ENCODE data around the gene PRDX1.
"Not testable (repeated sequence)": the region's sequence is repeated elsewhere in the genome, so short reads cannot be mapped to it uniquely, and the experiment has no call there.

The PRDX1 gene

DNA sequence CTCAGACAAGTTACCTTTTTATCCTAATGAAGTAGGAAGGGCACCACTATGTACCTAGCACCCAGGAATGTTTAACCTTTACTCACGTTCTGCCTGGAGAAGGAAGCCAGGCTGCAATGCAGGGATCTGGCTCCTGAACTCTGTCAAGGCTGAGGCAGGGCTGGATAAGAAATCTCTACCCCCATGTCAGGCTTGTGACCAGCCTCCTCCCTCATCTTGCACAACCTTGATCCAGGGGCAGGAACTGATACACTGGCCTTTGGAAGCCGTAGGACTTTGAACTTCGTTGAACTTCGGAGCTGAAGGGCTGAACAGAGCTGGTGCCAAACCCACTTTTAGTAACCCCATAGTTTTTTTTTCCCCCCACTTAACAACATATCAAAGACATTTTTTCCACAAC is 20.9 kb upstream of the PRDX1 start:
- Histone ChIP-seq H3K27ac (peak overlapping the region in 4 of 21 experiments; percentile 31 to 79 (median 50)), H3K4me3 (no peak overlapping the region)

DNA sequence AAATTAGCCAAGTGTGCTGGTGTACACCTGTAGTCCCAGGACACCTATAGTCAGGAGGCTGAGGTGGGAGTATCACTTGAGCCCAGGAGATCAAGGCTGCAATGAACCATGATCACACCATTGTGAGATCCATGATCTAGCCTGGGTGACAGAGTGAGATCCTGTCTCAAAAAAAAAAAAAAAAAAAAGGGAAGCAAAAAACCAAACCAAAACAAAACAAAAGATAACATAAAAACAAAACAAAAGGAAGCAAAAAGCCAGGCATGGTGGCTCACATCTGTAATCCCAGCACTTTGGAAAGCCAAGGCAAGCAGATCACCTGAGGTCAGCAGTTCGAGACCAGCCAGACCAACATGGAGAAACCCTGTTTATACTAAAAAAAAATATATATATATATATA is 19.5 kb upstream of the PRDX1 start:
- Histone ChIP-seq H3K4me3 (no peak overlapping the region), H3K27ac (peak overlapping the region in 1 of 21 experiments; percentile 42)

DNA sequence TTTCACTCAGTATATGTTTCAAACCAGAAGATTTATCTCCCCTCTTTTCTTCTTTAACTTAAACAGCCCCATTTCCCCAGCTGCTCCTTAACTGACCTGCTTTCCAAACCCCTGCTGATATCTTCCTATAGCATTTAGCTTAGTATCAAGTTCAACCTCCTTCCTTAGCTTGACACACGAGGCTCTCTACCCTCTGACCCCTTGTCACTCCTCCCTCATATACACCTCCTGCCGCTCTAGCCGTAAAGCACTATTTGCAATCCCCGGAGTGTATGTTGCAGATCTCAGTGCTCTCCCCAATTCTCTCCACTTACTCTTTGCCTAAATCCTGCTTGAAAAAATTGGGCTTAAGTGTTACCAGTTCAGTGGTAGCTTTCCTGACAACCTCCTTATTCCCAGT is 15.2 kb upstream of the PRDX1 start:
- Histone ChIP-seq H3K27ac (no peak overlapping the region), H3K4me3 (no peak overlapping the region)

DNA sequence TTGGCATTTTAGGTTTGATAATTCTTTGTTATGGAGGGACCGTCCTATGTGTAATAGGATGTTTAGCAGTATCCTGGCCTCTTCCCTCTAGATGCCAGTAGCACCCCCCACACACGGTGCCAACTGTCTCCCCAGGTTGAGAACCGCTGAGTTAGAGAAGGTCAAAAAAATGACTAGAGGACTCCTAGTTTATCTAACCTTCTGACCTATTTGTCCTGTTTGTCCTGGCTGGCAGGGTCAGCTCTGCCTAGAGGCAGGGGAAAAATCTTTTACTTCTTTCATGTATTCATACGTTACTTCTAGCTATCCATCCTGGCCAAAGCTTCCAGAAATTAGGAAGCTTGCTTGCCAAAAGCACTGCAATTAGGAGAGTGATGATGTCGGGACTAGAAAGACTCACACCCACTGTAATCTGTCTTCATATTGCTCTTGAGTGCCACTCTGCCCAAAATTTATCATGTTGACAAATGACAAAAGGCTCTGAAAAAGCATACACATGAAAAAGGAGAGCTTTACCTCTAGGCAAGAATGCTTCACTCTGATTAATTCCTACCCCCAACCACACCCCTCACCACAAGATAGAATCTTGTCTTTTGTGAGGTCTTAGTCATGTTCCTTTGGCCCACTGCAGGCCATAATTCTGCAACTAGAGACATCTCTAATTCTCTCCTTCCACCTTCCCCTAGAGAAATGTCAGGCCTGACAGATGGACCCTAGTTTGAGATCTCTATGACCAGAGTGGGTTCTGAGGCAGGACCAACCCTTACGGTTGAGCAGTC is 14.5 kb upstream of the PRDX1 start:
- Histone ChIP-seq H3K4me3 (no peak overlapping the region), H3K27ac (no peak overlapping the region)

DNA sequence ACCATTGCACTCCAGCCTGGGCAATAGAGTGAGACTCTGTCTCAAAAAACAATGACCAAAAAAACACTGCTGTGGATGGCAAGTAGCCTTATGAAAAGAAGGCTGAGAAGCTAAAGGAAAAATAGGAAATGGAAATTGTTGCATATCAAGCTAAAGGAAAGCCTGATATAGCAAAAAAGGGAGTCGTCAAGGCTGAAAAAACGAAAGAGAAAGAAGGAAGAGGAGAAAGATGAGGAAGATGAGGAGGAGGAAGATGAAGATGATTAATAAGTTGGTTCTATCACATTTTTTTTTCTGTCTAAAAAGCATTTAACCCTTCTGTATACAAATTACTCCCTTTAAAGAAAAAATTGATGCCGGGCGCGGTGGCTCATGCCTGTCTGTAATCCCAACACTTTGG is 10.2 kb upstream of the PRDX1 start:
- Histone ChIP-seq H3K27ac (no peak overlapping the region), H3K4me3 (no peak overlapping the region)

DNA sequence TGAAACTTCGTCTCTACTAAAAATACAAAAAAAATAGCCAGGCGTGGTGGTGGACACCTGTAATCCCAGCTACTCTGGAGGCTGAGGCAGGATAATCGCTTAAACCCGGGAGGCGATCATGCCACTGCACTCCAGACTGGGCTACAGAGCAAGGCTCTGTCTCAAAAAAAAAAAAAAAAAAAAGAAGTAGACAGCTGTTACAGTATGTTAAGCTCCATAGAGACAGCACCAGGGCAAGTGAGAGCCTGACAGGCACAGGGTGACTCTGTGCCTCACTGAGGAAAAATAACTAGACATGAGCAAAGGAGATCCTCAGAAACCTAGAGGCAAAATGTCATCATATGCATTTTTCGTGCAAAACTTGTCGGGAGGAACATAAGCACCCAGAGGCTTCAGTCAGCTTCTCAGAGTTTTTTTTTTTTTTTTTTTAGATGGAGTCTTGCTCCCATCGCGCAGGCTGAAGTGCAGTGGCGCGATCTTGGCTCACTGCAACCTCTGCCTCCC is 9.0 kb upstream of the PRDX1 start:
- no peak overlapping the region for H3K4me3 ChIP-seq
- H3K27ac ChIP-seq: no peak overlapping the region

DNA sequence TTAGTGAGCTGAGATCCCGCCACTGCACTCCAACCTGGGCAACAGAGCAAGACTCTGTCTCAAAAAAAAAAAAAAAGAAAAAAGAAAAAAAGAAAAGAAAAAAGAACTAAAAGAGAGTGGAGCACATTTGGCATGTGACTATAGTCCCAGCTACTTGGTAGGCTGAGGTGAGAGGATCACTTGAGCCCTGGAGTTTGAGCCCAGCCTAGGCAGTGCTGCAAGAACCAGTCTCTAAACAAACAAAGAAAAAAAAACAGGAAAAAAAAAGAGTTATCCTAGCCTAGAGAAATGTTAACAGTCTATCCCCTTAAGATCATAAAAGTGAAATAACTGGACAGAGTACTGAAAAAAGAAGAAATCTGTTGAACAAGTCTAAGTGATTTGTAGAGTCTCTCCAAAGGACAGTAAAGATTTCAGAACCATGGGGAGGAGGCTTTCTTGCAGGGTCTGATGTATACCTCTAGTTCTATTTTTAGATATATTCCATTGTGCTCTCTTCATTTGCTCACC is 4.5 kb upstream of the PRDX1 start:
- Histone ChIP-seq H3K27ac (no peak overlapping the region), H3K4me3 (no peak overlapping the region)

DNA sequence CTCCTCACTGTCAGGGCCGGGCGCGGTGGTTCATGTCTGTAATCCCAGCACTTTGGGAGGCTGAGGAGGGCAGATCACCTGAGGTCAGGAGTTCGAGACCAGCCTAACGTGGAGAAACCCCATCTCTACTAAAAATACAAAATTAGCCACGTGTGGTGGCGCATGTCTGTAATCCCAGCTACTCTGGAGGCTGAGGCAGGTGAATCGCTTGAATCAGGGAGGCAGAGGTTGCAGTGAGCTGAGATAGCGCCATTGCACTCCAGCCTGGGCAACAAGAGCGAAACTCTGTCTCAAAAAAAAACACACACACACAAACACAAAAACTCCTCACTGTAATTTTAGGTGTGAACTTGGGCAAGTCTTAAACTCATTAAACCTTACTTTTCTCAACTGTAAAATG is 2.3 kb upstream of the PRDX1 start:
- H3K27ac ChIP-seq, H3K4me3 ChIP-seq: not testable (repeated sequence)

DNA sequence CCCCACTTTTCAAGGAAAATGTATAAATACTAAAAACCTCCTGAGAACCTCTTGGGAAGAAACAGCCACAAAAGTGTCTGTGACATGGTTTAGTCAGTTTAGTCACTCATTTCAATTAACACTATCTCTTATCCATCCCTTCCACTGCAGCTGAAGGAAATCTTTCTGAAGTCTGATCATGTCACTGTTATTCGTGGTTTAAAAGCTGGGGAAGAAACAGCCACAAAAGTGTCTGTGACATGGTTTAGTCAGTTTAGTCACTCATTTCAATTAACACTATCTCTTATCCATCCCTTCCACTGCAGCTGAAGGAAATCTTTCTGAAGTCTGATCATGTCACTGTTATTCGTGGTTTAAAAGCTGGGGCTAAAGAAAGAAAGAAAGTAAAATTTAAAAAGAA is 1.8 kb upstream of the PRDX1 start:
- peak overlapping the region in 1 of 21 experiments; percentile 98 for H3K27ac ChIP-seq
- not testable (repeated sequence) for H3K4me3 ChIP-seq

DNA sequence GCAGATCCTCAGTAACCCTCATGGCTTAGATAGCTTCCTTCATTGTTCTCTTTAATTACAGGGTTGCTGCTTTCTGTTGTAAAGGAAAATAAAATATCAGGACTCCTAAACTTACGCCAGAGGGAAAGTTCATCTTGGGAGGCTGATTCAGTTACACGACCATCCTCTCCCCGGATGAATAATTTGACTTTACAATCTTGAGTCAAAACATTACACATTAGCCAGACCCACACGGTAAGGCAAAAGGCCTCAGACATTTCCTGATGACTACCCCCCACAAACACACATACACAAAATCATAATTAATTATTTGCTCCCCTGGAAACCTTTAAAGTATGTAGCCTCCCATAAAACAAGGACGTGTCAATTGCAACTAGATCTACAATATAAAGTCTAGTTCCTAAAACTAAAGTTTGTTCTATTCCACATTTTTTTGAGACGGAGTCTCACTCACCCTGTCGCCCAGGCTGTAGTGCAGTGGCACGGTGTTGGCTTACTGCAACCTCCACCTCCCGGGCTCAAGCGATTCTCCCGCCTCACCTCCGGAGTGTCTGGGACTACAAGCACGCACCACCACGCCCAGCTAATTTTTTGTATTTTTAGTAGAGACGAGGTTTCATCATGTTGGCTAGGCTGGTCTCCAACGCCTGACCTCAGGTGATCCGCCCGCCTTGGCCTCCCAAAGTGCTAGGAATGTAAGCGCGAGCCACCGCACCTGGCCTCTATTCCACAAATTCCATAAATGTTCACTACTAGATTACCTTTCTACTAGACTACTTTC is 830 bp upstream of the PRDX1 start:
- peak overlapping the region; percentile 68 to 98 (median 89) for H3K4me3 ChIP-seq
- H3K27ac ChIP-seq: peak overlapping the region; percentile 61 to 99 (median 93)

DNA sequence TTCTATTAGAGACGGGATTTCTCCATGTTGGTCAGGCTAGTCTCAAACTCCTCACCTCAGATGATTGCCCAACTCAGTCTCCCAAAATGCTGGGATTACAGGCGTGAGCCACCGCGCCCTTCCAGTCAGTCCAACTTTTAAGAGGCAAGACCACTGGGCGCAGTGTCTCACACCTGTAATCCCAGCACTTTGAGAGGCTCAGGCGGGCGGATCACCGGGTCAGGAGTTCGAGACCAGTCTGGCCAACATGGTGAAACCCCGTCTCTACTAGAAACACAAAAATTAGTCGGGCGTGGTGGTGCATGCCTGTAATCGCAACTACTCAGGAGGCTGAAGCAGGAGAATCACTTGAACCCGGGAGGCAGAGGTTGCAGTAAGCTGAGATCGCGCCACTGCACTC is 1.9 kb downstream of the PRDX1 start:
- peak overlapping the region in 3 of 7 experiments; percentile 4 to 92 (median 68) for H3K4me3 ChIP-seq
- peak overlapping the region in 2 of 21 experiments; percentile 93 to 95 for H3K27ac ChIP-seq

DNA sequence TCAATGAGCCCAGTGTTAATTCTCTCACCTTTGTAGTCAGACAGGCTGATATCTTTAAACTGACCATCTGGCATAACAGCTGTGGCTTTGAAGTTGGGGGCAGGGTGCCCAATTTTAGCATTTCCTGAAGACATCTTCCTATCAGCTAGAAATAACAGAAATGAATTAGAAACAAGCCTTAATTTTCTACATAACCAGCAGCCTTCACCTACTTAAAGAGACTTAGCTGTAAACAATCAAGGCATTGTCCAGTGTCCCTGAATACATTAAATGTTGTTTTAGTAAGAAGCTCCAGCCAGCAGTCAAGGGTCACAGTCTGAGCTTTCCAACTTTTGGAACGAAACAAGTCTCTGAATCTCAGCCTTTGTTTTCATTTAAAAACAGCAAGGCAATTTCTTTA is 2.8 kb downstream of the PRDX1 start:
- Histone ChIP-seq H3K4me3 (no peak overlapping the region), H3K27ac (peak overlapping the region in 1 of 21 experiments; percentile 35)

DNA sequence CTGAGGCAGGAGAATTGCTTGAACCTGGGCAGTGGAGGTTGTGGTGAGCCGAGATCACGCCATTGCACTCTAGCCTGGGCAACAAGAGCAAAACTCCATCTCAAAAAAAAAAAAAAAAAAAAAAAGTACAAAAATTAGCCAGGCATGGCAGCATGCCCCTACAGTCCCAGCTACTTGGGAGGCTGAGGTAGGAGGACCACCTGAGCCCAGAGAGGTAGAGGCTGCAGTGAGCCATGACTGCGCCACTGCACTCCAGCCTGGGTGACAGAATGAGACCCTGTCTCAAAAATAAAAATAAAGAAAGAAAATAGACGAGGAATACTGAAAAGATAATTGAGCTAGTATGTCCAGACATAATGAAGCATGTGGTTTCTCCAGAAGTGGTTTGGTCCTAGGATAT is 3.3 kb downstream of the PRDX1 start:
- H3K27ac ChIP-seq, H3K4me3 ChIP-seq: not testable (repeated sequence)

DNA sequence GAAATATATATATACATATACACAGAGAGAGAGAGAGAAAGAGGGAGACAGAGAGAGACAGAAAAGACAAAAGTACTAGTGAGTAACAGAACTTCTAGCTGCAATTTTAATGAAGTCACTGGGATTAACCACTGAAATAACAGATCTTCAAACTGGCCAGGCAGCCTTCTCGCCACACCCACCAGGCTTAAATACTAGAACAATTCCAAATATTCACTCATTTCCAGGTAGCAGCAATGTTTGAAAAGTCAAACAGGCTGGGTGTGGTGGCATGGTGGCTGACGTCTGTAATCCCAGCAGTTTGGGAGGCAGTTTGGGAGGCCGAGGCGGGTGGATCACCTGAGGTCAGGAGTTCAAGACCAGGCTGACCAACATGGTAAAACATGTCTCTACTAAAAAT is 5.2 kb downstream of the PRDX1 start:
- H3K27ac ChIP-seq: peak overlapping the region in 1 of 21 experiments; percentile 12
- H3K4me3 ChIP-seq: no peak overlapping the region

DNA sequence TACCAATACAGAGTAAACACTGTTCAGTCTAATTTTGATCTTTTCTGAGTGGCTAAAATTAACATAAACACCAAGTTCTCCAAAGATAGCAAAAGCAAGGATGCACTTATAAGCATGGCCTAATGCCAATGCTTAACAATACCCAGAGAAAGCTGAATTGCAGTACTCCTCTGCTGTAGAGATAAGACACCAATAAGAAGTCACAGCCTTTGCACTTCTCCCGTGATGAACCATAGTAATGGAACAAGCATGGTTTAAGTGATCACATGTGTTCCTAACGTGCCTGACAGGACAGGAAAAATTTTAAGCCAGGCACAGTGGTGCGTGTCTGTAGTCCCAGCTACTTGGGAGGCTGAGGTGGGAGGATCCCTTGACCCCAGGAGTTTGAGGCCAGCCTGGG is 5.6 kb downstream of the PRDX1 start:
- no peak overlapping the region for H3K27ac ChIP-seq
- no peak overlapping the region for H3K4me3 ChIP-seq

DNA sequence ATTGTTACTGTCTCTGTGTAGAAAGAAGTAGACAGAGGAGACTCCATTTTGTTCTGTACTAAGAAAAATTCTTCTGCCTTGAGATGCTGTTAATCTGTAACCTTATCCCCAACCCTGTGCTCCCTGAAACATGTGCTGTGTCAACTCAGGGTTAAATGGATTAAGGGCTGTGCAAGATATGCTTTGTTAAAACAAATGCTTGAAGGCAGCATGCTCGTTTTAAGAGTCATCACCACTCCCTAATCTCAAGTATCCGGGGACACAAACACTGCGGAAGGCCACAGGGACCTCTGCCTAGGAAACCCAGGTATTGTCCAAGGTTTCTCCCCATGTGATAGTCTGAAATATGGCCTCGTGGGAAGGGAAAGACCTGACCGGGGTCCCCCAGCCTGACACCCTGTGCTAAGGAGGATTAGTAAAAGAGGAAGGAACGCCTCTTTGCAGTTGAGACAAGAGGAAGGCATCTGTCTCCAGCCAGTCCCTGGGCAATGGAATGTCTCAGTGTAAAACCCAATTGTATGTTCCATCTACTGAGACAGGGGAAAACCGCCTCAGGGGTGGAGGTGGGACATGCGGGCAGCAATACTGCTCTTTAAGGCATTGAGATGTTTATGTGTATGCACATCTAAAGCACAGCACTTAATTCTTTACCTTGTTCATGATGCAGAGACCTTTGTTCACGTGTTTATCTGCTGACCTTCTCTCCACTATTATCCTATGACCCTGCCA is 8.0 kb downstream of the PRDX1 start:
- H3K4me3 ChIP-seq, H3K27ac ChIP-seq: not testable (repeated sequence)

DNA sequence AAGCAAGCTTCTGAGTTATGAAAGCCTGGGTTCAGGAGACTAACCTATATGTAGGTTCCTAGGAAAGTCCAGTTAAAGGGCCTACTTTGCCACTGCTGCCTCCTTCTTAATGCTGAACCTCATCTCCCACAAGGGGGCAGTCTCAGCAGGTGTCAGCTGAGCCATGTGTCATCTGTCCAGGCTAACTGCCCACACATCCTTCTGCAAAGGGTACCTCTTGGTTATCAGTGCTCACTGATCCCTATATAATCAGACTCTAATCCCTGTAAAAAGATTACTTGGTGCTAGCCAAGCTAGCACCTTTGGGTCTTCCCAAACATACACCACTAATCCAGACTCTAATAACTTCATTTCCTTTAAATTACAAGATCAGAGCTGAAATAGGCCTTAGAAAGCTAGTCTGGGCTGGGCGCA is 9.0 kb downstream of the PRDX1 start:
- Histone ChIP-seq H3K27ac (no peak overlapping the region), H3K4me3 (no peak overlapping the region)

DNA sequence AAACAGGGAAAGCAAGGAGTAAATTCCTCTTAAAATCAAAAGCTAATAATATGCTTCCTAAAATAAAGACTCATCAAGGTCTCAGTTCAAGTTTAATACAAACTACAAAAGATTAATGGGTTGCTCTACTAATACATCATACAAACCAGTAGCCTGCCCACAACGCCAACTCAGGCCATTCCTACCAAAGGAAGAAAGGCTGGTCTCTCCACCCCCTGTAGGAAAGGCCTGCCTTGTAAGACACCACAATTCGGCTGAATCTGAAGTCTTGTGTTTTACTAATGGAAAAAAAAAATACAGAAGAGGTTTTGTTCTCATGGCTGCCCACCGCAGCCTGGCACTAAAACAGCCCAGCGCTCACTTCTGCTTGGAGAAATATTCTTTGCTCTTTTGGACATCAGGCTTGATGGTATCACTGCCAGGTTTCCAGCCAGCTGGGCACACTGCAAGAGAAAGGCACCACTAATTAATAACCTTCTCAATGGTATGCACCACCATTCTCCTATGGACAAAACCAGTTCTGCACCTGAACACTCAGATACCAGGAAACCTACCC is 10.6 kb downstream of the PRDX1 start:
- no peak overlapping the region for H3K27ac ChIP-seq
- H3K4me3 ChIP-seq: no peak overlapping the region

DNA sequence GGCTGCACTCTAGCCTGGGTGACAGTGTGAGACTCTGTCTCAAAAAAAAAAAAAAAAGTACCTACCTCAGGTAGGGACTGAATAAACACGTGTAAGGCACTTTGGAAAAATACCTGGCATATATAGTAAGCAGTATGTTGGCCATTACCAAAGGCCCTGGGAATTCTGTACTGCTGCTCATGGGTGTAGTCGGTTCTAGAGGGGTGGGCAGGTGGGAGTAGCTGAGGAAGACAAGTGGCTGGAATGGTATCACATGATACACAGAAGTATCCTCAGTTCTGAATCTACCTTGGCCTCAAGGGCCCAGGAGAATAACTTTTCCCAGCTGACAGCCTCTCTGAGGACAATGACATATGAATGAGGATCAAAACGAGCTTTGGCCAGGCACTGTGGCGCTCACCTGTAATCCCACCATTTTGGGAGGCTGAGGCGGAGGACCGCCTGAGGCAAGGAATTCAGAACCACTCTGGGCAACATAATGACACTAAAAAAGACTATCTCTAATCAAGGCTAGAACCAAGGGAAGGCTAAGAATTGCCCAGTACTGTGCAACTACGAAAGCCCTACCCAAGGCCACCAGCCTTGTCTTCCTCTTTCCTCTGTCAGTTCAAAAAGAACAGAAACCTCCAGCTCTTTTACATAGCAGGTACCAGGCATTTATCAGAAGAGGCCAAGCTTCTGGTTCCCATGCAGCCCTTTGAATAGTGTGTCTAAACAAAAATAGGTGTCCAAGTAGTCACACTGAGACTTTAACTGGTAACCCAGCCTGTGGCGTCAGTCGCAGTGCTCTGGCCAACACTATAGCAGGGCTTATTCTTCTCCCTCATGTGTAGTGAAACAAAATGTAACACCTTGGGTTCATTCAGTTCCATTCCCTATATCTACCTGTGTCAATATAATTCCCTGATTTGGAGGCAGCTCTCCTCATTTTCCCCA is 11.4 kb downstream of the PRDX1 start:
- H3K27ac ChIP-seq: no peak overlapping the region
- no peak overlapping the region for H3K4me3 ChIP-seq

All from skin epidermis (tissue), 12 donors.